ENCODE results near the gene NCBP2. TPM values are rescaled to one million over a fixed set of nuclear protein-coding genes. Genes with fewer than 3 reads are reported as not detected.
A peak's percentile ranks its signal among the peaks of the same experiment; 100 is the strongest.

NCBP2 gene
- 43.1 and 43.9 TPM in 2 replicates for total RNA-seq

DNA sequence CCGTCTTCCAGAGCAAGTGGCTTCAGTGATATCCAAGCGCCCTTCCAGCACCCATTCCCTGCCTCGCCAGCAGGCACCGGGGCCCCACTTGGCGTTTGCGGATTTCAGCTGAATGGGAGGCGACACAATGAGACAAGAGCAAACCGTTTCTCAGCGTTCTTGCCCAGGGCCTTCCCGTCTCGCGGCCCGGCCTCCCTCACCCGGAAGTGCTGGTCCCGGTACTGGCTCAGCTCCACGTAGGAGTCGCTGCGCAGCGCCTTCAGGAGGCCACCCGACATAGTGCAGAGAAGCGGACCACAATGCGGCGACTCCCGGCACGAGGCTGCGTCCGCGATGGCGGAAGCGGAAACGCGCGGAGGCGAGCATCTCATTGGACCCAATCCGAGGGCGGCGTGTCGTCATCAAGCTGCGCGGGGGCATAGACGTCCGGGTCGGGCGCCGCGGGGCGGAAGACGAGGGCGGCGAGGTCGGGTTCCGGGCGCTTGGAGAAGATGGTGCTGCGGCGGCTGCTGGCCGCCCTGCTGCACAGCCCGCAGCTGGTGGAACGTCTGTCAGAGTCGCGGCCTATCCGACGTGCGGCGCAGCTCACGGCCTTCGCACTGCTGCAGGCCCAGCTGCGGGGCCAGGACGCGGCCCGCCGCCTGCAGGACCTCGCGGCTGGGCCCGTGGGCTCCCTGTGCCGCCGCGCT is at the start of gene NCBP2:
NCBP2 (minus strand) TSS at position 303 of the 689 bp plus-strand sequence; CDS start at position 278, 25 bp downstream.
- Histone ChIP-seq H3K4me3 (ENCODE audit: insufficient read depth, low read length) (peak within 1 kb of the TSS; percentile 99), H2AFZ (ENCODE audit: low read length) (peak within 1 kb of the TSS; percentile 97), H3K4me2 (ENCODE audit: insufficient read depth, low read length) (peak within 1 kb of the TSS; percentile 83), H3K27me3 (ENCODE audit: insufficient read depth, low read length) (no peaks in the 10 kb centered on the region), H3K36me3 (ENCODE audit: insufficient read depth, low read length) (peaks cover 24% of the 10 kb centered on the region), H3K27ac (ENCODE audit: low read depth, low read length) (peak within 1 kb of the TSS; percentile 98), H3K79me2 (ENCODE audit: insufficient read depth, low read length) (peaks cover 58% of the 10 kb centered on the region), H3K9me3 (ENCODE audit: low read depth, low read length) (no peaks in the 10 kb centered on the region), H4K20me1 (ENCODE audit: insufficient read depth, low read length) (peaks cover 5% of the 10 kb centered on the region), H3K4me1 (ENCODE audit: insufficient read depth, low read length) (peaks cover 17% of the 10 kb centered on the region)
- TF ChIP-seq, protein P1, sequence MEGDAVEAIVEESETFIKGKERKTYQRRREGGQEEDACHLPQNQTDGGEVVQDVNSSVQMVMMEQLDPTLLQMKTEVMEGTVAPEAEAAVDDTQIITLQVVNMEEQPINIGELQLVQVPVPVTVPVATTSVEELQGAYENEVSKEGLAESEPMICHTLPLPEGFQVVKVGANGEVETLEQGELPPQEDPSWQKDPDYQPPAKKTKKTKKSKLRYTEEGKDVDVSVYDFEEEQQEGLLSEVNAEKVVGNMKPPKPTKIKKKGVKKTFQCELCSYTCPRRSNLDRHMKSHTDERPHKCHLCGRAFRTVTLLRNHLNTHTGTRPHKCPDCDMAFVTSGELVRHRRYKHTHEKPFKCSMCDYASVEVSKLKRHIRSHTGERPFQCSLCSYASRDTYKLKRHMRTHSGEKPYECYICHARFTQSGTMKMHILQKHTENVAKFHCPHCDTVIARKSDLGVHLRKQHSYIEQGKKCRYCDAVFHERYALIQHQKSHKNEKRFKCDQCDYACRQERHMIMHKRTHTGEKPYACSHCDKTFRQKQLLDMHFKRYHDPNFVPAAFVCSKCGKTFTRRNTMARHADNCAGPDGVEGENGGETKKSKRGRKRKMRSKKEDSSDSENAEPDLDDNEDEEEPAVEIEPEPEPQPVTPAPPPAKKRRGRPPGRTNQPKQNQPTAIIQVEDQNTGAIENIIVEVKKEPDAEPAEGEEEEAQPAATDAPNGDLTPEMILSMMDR (IDR thresholded peaks at IDR 0.05; ENCODE audit: extremely low read depth, low read depth, low read length), result peak; percentile 71
- DNase-seq (ENCODE audit: insufficient read length, low spot score, missing footprints), result peak; percentile 98

DNA sequence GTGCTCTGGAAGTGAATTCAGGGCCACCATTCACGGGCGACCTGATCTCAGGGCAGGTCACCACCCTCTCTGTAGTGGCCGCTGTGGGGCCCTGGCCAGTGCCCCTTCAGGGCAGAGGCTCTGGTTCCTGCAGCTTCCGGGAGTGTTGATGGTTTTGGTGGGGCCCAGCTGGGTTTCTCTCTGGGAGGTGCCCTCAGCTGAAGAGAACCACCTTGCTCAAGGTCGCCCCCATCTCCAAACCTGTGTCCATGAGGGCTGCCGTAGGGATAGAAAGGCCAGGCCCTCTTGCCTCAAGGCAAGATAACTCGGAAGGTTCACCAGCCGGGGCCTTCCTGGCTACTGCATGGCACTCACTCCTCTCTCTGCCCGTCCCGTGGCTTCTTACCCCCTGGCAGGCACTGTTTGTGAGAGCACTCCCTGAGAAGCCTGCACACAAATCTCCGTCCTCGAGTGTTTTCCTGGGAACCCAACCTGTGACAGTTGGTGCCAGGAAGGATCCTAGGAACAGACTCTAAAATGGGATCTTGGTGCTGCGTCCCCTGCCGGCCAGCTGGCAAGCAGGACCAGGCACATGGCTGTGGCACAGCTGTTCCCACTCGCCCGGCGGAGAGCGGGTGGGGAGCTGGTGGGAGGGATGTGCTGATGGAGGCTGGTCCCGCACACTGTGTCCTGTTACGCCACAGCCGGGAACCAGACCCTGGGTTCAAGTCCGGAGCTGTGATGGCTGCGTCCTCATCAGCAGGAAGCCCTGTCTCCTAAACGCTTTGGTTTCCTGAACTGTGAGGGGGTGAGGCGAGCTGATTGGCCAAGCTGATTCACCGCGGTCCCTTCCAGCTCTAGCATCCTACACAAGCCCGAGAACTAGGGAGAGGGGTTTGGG is 49.5 kb upstream of the NCBP2 start:
- Histone ChIP-seq H3K36me3 (ENCODE audit: insufficient read depth, low read length) (no peaks in the 10 kb centered on the region), H3K4me2 (ENCODE audit: insufficient read depth, low read length) (no peak overlapping the region), H3K4me1 (ENCODE audit: insufficient read depth, low read length) (peaks cover 2% of the 10 kb centered on the region), H3K4me3 (ENCODE audit: insufficient read depth, low read length) (no peak overlapping the region), H3K79me2 (ENCODE audit: insufficient read depth, low read length) (no peaks in the 10 kb centered on the region), H2AFZ (ENCODE audit: low read length) (no peak overlapping the region), H3K27ac (ENCODE audit: low read depth, low read length) (no peak overlapping the region), H4K20me1 (ENCODE audit: insufficient read depth, low read length) (no peaks in the 10 kb centered on the region), H3K27me3 (ENCODE audit: insufficient read depth, low read length) (peaks cover 2% of the 10 kb centered on the region), H3K9me3 (ENCODE audit: low read depth, low read length) (no peaks in the 10 kb centered on the region)
- DNase-seq (ENCODE audit: insufficient read length, low spot score, missing footprints), result peak; percentile 31
- TF ChIP-seq, protein P1 (IDR thresholded peaks at IDR 0.05; ENCODE audit: extremely low read depth, low read depth, low read length), result no peak

DNA sequence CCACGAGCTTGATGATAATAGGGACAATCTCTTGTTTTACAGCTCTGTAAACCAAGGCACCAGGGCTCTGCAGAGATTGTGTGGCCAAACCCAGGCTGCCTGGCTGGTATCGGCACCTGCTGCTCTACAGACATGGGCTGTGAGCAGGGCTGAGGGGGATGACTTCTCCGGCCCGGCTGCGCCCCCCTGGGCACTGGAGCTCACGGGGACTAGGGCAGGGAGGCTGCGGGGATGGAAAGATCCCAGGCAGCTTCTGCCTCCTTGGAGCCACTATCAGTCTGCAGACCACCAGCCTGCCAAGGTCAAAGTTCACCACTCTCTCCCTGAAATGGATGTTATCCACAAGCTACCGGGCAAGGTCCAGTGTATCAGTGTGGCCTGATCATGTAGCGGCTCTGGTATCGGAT is 48.3 kb upstream of the NCBP2 start:
- no peaks in the 10 kb centered on the region for H3K36me3 ChIP-seq (ENCODE audit: insufficient read depth, low read length)
- H4K20me1 ChIP-seq (ENCODE audit: insufficient read depth, low read length), result no peaks in the 10 kb centered on the region
- TF ChIP-seq, protein P1 (IDR thresholded peaks at IDR 0.05; ENCODE audit: extremely low read depth, low read depth, low read length), result no peak
- H3K79me2 ChIP-seq (ENCODE audit: insufficient read depth, low read length), result no peaks in the 10 kb centered on the region
- H3K27ac ChIP-seq (ENCODE audit: low read depth, low read length), result no peak overlapping the region
- H3K9me3 ChIP-seq (ENCODE audit: low read depth, low read length), result no peaks in the 10 kb centered on the region
- H3K27me3 ChIP-seq (ENCODE audit: insufficient read depth, low read length), result peaks cover 3% of the 10 kb centered on the region
- peaks cover 2% of the 10 kb centered on the region for H3K4me1 ChIP-seq (ENCODE audit: insufficient read depth, low read length)
- no peak overlapping the region for H2AFZ ChIP-seq (ENCODE audit: low read length)
- DNase-seq (ENCODE audit: insufficient read length, low spot score, missing footprints), result no peak
- H3K4me2 ChIP-seq (ENCODE audit: insufficient read depth, low read length), result no peak overlapping the region
- H3K4me3 ChIP-seq (ENCODE audit: insufficient read depth, low read length), result no peak overlapping the region

Measured in osteoblast (primary cell).